ENCODE measurements around the gene MIEN1.
"Not testable (repeated sequence)": the region's sequence is repeated elsewhere in the genome, so short reads cannot be mapped to it uniquely, and the experiment has no call there.

The MIEN1 gene

DNA sequence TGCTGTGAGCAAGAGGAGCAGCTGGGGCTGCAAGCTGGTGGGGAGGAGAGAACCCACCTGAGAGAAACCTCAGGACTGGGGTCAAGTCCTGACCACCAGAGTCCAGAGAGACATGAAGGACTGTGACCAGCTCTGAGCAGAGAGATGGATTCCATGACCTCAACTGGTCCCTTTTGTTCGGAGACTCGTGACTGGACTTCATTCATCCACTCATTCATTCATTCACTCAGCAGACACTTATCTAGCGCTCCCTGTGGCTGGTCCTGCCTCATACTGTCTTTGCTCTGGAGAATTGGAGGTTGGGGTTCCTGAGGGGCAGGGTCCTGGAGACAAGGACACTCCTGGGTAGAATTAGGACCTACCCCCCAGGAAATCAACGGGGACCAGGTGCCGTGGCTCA is 26.4 kb downstream of the MIEN1 start:
- TF ChIP-seq, protein P1, sequence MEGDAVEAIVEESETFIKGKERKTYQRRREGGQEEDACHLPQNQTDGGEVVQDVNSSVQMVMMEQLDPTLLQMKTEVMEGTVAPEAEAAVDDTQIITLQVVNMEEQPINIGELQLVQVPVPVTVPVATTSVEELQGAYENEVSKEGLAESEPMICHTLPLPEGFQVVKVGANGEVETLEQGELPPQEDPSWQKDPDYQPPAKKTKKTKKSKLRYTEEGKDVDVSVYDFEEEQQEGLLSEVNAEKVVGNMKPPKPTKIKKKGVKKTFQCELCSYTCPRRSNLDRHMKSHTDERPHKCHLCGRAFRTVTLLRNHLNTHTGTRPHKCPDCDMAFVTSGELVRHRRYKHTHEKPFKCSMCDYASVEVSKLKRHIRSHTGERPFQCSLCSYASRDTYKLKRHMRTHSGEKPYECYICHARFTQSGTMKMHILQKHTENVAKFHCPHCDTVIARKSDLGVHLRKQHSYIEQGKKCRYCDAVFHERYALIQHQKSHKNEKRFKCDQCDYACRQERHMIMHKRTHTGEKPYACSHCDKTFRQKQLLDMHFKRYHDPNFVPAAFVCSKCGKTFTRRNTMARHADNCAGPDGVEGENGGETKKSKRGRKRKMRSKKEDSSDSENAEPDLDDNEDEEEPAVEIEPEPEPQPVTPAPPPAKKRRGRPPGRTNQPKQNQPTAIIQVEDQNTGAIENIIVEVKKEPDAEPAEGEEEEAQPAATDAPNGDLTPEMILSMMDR (IDR thresholded peaks at IDR 0.05; ENCODE audit: extremely low read depth, missing control alignments), result no peak
- no peak for DNase-seq (ENCODE audit: low spot score)

DNA sequence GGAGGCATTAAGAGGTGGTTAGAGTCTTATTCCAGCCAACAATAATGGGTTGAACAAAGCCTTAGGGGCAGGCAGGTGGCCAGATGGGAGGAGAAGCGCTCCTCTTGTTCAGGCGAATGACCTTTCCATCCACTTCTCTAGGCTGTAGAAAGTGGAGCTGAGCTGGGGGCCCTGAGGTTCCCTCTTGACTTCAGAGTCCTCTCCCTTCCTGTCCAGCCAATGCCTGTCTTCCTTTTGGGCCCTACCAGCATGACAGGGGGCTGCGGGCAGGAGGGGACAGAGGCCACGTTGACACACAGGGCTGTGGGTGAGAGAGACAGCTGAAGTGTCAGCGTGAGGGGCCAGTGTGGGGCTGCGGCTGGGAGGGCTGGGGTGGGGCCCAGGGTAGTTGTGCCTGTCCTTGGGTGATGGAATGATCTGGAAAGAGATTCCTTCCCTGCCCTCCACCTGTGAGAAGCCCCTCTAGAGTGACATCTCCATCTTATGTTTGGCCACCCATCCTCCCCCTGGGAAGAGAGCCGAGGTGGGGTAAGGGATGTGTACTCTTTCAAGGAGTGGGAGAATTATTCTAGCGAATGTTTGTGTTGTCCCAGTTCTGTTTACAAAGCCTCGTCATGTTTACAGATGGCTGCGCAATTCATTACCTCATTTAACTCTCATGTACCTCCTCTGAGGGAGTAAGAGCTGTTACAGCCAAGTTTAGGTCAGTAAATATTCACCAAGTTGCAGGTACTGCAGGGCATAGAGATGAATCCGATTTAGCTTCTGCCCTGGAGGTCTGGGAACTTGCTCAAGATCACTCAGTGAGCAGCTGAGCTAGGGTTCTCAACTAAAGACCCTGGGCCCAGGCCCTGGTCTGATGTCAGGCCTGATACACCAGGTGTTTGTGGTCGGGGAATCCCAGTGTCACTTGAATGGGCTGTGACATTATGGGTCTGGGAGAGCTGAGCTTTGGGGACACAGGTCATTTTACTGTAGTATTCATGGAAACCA is 27.1 kb downstream of the MIEN1 start:
- TF ChIP-seq, protein P1 (IDR thresholded peaks at IDR 0.05; ENCODE audit: extremely low read depth, missing control alignments), result no peak
- peak; percentile 78 for DNase-seq (ENCODE audit: low spot score)

DNA sequence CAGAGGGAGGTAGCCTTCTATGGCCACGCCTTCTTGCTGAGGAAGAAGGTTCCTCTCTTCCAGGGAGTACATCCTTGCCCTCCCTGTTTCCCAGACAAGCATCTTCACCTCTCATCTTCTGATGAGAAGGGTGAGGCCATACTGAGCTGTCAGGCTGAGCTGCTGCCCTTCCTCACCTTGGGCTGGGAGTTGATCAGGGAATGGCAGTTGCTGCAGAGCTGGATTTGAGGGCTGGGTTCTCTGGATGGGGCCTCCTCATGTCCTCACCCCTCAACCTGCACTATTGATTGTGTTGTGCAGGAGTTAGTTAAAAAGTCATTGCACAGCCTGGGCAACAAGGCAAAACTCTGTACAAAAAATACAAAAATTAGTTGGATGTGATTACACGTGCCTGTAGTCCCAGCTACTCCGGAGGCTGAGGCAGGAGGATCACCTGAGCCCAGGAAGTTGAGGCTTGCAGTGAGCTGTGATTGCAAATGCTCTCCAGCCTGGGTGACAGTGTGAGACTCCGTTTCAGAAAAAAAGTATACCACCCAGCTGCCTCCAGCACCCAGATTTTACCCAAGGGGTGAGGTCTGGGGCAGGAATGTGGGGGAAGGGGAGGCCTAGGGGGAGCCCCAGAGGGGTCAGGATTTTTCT is 28.4 kb downstream of the MIEN1 start:
- TF ChIP-seq, protein P1 (IDR thresholded peaks at IDR 0.05; ENCODE audit: extremely low read depth, missing control alignments), result no peak
- DNase-seq (ENCODE audit: low spot score), result no peak

DNA sequence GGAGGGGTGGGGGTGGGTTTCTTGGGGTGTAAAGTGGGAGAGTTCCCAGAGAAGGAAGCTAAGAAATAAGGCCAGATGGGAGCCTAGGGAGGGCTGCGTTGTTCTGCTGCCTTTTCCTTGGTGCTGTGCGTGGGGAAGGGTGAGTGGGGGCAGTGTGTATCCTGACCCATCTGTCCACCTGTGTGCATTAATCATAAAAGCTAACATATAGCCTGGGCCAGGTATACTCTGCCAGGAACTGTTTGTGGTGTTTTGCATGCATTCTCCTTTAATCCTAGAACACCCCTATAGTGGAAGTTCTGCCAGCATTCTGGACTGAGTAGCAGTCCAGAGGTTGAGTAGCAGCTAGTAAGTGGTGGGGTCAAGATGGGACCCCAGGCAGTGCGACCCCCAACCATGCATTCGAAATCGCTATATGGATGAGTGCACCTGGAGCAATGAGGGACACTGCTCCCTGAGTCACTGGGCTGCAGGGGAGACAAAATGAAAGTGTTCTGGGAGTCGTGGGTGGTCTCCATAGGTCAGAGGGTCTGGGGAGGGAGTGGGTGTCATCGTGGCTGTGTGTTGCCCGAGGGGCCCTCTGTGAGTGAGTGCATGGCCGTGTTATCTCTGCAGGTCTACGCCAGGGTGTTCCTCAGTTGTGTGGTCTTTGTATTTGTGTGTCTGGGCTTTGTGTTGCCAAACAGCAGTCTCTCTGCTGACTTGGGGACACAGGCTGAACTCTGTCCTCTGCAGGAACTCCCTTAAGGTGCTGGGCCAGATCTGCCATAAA is 29.1 kb downstream of the MIEN1 start:
- no peak for DNase-seq (ENCODE audit: low spot score)
- TF ChIP-seq, protein P1 (IDR thresholded peaks at IDR 0.05; ENCODE audit: extremely low read depth, missing control alignments), result no peak

DNA sequence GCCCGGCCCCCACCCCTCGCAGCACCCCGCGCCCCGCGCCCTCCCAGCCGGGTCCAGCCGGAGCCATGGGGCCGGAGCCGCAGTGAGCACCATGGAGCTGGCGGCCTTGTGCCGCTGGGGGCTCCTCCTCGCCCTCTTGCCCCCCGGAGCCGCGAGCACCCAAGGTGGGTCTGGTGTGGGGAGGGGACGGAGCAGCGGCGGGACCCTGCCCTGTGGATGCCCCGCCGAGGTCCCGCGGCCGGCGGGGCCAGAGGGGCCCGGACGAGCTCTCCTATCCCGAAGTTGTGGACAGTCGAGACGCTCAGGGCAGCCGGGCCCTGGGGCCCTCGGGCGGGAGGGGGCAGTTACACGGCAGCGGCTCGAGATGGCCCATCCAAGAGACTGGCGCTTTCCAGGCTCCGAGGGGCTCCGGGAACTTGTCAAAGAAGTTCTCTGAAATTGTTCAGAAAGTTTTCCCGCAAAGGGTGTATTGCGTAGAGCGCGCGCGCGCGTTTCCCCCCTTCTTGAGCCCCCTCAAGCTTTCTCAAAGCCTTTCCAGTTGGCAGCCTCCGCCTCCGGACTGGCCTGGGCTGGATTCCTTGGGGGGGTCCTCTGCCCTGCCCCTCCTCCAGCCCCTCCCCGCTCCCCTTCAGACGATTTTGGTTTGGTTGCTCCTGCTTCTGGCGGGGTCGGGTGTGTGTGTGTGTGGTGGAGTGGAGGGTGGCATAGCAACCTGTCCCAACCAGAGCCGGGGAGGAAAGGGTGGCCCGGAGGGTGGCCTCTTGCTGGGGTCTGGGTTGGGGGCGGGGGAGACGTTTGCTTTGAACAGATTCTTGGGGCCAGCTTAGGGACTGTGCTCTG is 30.0 kb downstream of the MIEN1 start:
- TF ChIP-seq, protein P1 (IDR thresholded peaks at IDR 0.05; ENCODE audit: extremely low read depth, missing control alignments), result no peak
- DNase-seq (ENCODE audit: low spot score), result peak; percentile 47

DNA sequence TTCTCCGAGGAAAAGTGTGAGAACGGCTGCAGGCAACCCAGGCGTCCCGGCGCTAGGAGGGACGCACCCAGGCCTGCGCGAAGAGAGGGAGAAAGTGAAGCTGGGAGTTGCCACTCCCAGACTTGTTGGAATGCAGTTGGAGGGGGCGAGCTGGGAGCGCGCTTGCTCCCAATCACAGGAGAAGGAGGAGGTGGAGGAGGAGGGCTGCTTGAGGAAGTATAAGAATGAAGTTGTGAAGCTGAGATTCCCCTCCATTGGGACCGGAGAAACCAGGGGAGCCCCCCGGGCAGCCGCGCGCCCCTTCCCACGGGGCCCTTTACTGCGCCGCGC is 30.5 kb downstream of the MIEN1 start, which contains the start of gene ERBB2:
Gene ERBB2 (plus strand): TSS at position 247 of the 330 bp plus-strand sequence. CDS start 175 bp downstream, outside the sequence.
- TF ChIP-seq, protein P1 (IDR thresholded peaks at IDR 0.05; ENCODE audit: extremely low read depth, missing control alignments), result no peak
- no peak for DNase-seq (ENCODE audit: low spot score)

DNA sequence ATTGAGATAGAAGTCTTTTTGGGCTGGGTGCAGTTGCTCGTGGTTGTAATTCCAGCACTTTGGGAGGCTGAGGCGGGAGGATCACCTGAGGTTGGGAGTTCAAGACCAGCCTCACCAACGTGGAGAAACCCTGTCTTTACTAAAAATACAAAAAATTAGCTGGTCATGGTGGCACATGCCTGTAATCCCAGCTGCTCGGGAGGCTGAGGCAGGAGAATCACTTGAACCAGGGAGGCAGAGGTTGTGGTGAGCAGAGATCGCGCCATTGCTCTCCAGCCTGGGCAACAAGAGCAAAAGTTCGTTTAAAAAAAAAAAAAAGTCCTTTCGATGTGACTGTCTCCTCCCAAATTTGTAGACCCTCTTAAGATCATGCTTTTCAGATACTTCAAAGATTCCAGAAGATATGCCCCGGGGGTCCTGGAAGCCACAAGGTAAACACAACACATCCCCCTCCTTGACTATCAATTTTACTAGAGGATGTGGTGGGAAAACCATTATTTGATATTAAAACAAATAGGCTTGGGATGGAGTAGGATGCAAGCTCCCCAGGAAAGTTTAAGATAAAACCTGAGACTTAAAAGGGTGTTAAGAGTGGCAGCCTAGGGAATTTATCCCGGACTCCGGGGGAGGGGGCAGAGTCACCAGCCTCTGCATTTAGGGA is 31.0 kb downstream of the MIEN1 start:
- not testable (repeated sequence) for DNase-seq (ENCODE audit: low spot score)

All from GM20000 (cell line).